Measurements from ENCODE around the gene CCP110. TPM values are rescaled to one million over a fixed set of nuclear protein-coding genes. Genes with fewer than 3 reads are reported as not detected.

The CCP110 gene
- total RNA-seq, 1 donor from 2014 or later, result 25.5 TPM

DNA sequence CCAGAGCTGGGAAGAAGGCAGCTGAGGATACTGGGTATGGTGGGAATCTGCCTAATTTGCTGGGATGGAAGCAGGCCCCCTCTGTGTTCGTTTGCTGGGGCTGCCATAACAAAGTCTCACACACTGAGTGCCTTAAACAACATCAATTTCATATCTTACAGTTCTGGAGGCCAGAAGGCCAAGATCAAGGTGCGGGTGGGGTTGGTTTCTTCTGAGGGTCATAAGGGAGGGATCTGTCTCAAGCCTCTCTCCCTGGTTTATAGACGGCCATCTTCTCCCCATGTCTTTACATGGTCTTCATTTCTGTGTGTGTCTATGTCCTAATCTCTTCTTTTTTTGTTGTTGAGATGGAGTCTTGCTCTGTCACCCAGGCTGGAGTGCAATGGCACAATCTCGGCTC is 37.7 kb upstream of the CCP110 start:
- Mint-ChIP-seq H3K9me3 (ENCODE audit: low read depth) (no peaks in the 10 kb centered on the region), H3K36me3 (ENCODE audit: insufficient read depth) (peaks cover 8% of the 10 kb centered on the region), H3K4me1 (ENCODE audit: low read depth) (peaks cover 14% of the 10 kb centered on the region), H3K27me3 (no peaks in the 10 kb centered on the region), H3K27ac (no peak overlapping the region), H3K4me3 (ENCODE audit: low read depth) (no peak overlapping the region)
- DNase-seq (ENCODE audit: low spot score, unreplicated experiment), result no peak
- TF ChIP-seq, protein P1, sequence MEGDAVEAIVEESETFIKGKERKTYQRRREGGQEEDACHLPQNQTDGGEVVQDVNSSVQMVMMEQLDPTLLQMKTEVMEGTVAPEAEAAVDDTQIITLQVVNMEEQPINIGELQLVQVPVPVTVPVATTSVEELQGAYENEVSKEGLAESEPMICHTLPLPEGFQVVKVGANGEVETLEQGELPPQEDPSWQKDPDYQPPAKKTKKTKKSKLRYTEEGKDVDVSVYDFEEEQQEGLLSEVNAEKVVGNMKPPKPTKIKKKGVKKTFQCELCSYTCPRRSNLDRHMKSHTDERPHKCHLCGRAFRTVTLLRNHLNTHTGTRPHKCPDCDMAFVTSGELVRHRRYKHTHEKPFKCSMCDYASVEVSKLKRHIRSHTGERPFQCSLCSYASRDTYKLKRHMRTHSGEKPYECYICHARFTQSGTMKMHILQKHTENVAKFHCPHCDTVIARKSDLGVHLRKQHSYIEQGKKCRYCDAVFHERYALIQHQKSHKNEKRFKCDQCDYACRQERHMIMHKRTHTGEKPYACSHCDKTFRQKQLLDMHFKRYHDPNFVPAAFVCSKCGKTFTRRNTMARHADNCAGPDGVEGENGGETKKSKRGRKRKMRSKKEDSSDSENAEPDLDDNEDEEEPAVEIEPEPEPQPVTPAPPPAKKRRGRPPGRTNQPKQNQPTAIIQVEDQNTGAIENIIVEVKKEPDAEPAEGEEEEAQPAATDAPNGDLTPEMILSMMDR (IDR thresholded peaks at IDR 0.05; ENCODE audit: unreplicated experiment), result no peak

DNA sequence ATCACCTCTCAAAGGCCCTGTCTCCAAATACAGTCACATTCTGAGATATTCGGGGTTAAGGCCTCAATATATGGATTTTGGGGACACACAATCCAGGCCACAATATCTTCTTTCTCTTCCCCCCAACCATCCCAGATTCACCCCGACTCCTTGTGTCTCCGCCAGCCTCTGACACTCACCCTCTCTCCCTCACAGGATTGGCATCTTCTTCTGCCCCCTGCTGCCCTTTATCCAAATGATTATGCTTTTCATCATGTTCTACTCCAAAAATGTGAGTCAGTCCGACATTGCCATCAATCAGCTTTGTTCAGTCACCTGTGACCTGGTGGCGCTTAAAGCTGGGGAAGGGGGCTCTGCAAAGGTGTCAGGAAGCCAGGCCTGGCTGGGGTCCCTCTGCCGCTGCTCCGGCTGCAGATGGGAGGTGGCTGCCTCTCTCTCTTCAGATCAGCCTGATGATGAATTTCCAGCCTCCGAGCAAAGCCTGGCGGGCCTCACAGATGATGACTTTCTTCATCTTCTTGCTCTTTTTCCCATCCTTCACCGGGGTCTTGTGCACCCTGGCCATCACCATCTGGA is 36.9 kb upstream of the CCP110 start:
- Mint-ChIP-seq H3K9me3 (ENCODE audit: low read depth) (no peaks in the 10 kb centered on the region), H3K27ac (no peak overlapping the region), H3K27me3 (no peaks in the 10 kb centered on the region), H3K4me1 (ENCODE audit: low read depth) (peaks cover 14% of the 10 kb centered on the region), H3K4me3 (ENCODE audit: low read depth) (no peak overlapping the region), H3K36me3 (ENCODE audit: insufficient read depth) (peaks cover 8% of the 10 kb centered on the region)
- TF ChIP-seq, protein P1 (IDR thresholded peaks at IDR 0.05; ENCODE audit: unreplicated experiment), result no peak
- DNase-seq (ENCODE audit: low spot score, unreplicated experiment), result no peak

DNA sequence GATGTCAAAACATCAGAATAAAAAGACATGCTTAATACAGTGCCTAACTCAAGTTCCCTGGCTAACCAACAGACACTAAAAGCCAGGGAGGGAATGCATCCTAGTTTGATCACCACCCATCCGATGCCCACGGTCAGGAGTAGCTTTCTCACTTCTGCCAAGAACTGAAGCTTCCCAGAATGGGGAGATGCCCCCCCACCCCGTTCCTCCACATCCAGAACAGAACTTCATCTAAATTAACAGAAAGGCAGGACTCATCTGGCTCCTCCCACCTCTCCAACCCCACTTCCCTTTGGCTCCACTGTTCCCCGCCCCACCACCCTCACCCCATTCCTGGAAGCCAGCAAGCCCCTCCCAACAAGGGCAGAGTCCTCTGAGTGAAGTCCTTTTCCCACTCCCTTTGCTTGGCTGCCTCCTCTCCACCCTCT is 35.5 kb upstream of the CCP110 start:
- Mint-ChIP-seq H3K27ac (peak overlapping the region; percentile 3), H3K9me3 (ENCODE audit: low read depth) (no peaks in the 10 kb centered on the region), H3K4me1 (ENCODE audit: low read depth) (peaks cover 14% of the 10 kb centered on the region), H3K4me3 (ENCODE audit: low read depth) (no peak overlapping the region), H3K27me3 (no peaks in the 10 kb centered on the region), H3K36me3 (ENCODE audit: insufficient read depth) (peaks cover 11% of the 10 kb centered on the region)
- DNase-seq (ENCODE audit: low spot score, unreplicated experiment), result no peak
- TF ChIP-seq, protein P1 (IDR thresholded peaks at IDR 0.05; ENCODE audit: unreplicated experiment), result no peak

DNA sequence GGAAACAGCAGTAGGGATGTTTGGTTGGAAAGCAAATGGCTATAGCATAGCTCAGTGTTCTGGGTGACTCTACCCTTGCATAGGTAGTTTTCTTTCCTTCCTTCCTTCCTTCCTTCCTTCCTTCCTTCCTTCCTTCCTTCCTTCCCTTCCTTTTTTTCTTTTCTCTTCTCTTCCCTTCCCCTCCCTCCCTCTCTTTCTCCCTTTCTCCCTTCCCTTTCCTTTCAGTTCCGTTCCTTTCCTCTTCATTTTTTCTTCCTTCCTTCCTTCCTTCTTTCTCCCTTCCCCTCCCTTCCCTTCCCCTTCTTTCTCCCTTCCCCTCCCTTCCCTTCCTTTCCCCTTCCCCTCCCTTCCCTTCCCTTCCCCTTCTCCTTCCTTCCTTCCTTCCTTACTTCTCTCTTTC is 33.1 kb upstream of the CCP110 start:
- Mint-ChIP-seq H3K36me3 (ENCODE audit: insufficient read depth) (peaks cover 16% of the 10 kb centered on the region), H3K27me3 (no peaks in the 10 kb centered on the region), H3K4me3 (ENCODE audit: low read depth) (no peak overlapping the region), H3K4me1 (ENCODE audit: low read depth) (peaks cover 14% of the 10 kb centered on the region), H3K9me3 (ENCODE audit: low read depth) (no peaks in the 10 kb centered on the region), H3K27ac (no peak overlapping the region)
- TF ChIP-seq, protein P1 (IDR thresholded peaks at IDR 0.05; ENCODE audit: unreplicated experiment), result no peak
- DNase-seq (ENCODE audit: low spot score, unreplicated experiment), result no peak

DNA sequence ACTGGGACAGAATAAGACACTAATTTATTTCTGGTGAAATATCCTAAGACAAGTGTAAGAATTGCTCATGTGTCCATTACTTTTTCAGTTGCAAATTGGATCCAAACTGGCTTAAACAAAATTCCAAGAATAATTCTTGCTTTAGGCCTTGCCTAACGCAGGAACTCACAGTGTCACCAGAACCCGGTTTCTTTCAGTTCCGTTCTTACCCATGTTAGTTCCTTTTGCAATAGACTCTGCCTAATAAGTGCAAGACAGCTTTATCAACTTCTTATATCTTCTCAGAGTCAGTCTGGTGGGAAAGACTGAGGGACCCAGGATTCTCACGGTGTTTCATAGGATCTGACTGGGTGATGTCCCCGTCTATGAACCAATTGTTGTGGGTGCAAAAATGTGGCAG is 26.6 kb upstream of the CCP110 start:
- TF ChIP-seq, protein P1 (IDR thresholded peaks at IDR 0.05; ENCODE audit: unreplicated experiment), result no peak
- peaks cover 23% of the 10 kb centered on the region for H3K36me3 Mint-ChIP-seq (ENCODE audit: insufficient read depth)
- DNase-seq (ENCODE audit: low spot score, unreplicated experiment), result no peak
- no peak overlapping the region for H3K27ac Mint-ChIP-seq
- H3K4me1 Mint-ChIP-seq (ENCODE audit: low read depth), result no peaks in the 10 kb centered on the region
- H3K9me3 Mint-ChIP-seq (ENCODE audit: low read depth), result no peaks in the 10 kb centered on the region
- no peak overlapping the region for H3K4me3 Mint-ChIP-seq (ENCODE audit: low read depth)
- no peaks in the 10 kb centered on the region for H3K27me3 Mint-ChIP-seq

Data from progenitor cell of endocrine pancreas (in vitro differentiated cells).